ENCODE results near the gene CTU2. TPM values are rescaled to one million over a fixed set of nuclear protein-coding genes. Genes with fewer than 3 reads are reported as not detected.
A peak's percentile ranks its signal among the peaks of the same experiment; 100 is the strongest.

CTU2 gene
- total and polyA plus RNA-seq, 2 of the 4 experiments (the other 2 are of a cell fraction): 12.9 to 18.4 TPM

- H3K56ac ChIP-seq (ENCODE audit: extremely low read depth, insufficient read depth, low read length): no peak overlapping the region
- peak overlapping the region; percentile 78 for H2BK5ac ChIP-seq (ENCODE audit: low read depth, low read length, poor library complexity, severe bottlenecking)
- H3K14ac ChIP-seq (replicated peaks; ENCODE audit: low read depth, low read length): peak overlapping the region; percentile 38; the same call in 1 of the 2 replicates
- in situ Hi-C loops (cut with MboI; ENCODE audit: low sequenced_read_pairs): no loop called here
- peak overlapping the region; percentile 63 for H2AK5ac ChIP-seq (ENCODE audit: low read depth, low read length)
- H2BK120ac ChIP-seq (ENCODE audit: low read depth, low read length): peak overlapping the region; percentile 58; the same call in 1 of the 2 replicates
- no peak overlapping the region; the same call in 1 of the 2 replicates for H4K5ac ChIP-seq (ENCODE audit: low read depth, low read length)
- DNase-seq: no peak
- intact Hi-C loops (cut with micrococcal nuclease): no loop called here
- no peak overlapping the region for H3K4me2 ChIP-seq (ENCODE audit: low read depth, low read length)
- peaks cover 22 to 91% of the 10 kb centered on the region in 2 experiments; a peak in 3 of 4 replicates for H3K79me1 ChIP-seq (ENCODE audit: low read depth in 1 of 2, low read length in 2 of 2)
- peak overlapping the region; percentile 58 for H2AK9ac ChIP-seq (replicated peaks; ENCODE audit: low read depth, low read length, poor library complexity)
- no peak overlapping the region for H3K18ac ChIP-seq (ENCODE audit: low read depth, low read length)
- H2BK20ac ChIP-seq (ENCODE audit: low read depth, low read length): peak overlapping the region; percentile 57; the same call in 1 of the 2 replicates
- H4K20me1 ChIP-seq (ENCODE audit: insufficient read depth, low read length): peaks cover 96% of the 10 kb centered on the region
- H3K27me3 ChIP-seq (ENCODE audit: control insufficient read depth, insufficient read depth, low read length): no peaks in the 10 kb centered on the region
- H3K27ac ChIP-seq (ENCODE audit: insufficient read depth, low read length): peak overlapping the region; percentile 69; the same call in 1 of the 2 replicates
- H3K23ac ChIP-seq (ENCODE audit: low read depth, low read length): peak overlapping the region; percentile 48; the same call in 1 of the 2 replicates
- H3K36me3 ChIP-seq (ENCODE audit: control insufficient read depth, insufficient read depth, low read length): peaks cover 2% of the 10 kb centered on the region
- H3K4me1 ChIP-seq (ENCODE audit: control insufficient read depth, insufficient read depth, low read length): peaks cover 37% of the 10 kb centered on the region
- ChIA-PET CTCF (interaction anchor here (1.3 to 2.2 kb wide), 2 partner anchors 10 to 23 kb away, joined by 3 to 5 read pairs; no protein-coding TSS in a partner anchor), POLR2A (ENCODE audit: unreplicated experiment) (interaction anchor here (0.8 kb wide), 1 partner anchor 15 kb away, joined by 3 read pairs; no protein-coding TSS in a partner anchor)
- no peak overlapping the region for H3K4me3 ChIP-seq (ENCODE audit: insufficient read depth, low read depth, low read length)
- dilution Hi-C loops (cut with HindIII; ENCODE audit: low sequenced_read_pairs, unreplicated experiment): no loop called here
- H2BK15ac ChIP-seq (ENCODE audit: low read depth, low read length): peak overlapping the region; percentile 64; the same call in 2 of the 3 replicates
- BruUV-seq (replicated peaks): no TSS peak
- ATAC-seq (ENCODE audit: low read depth): 0 out of 2 replicates have a peak, but pooled peaks have one; percentile 6
- H2AFZ ChIP-seq (replicated peaks; ENCODE audit: low read length, poor library complexity): peak overlapping the region; percentile 21
- TF ChIP-seq CHD1 (IDR thresholded peaks at IDR 0.05; ENCODE audit: low read depth, low read length) (no peak), RFX5 (IDR thresholded peaks at IDR 0.05; ENCODE audit: low read depth, low read length) (no peak), MXI1 (IDR thresholded peaks at IDR 0.05; ENCODE audit: borderline replicate concordance, low read depth, low read length) (no peak), SMC3 (IDR thresholded peaks at IDR 0.05; ENCODE audit: low read depth, low read length) (no peak), FOS (IDR thresholded peaks at IDR 0.05; ENCODE audit: low read depth, low read length) (no peak), ELK1 (IDR thresholded peaks at IDR 0.05; ENCODE audit: borderline replicate concordance, low read depth, low read length) (no peak), MAFK (IDR thresholded peaks at IDR 0.05; ENCODE audit: low read depth, low read length) (no peak), CTCF (conservative IDR thresholded peaks at IDR 0.05; ENCODE audit: low read depth, low read length) (no peak), MAZ (IDR thresholded peaks at IDR 0.05; ENCODE audit: borderline replicate concordance, low read depth, low read length) (no peak), RAD21 (IDR thresholded peaks at IDR 0.05; ENCODE audit: low read length) (no peak), BHLHE40 (IDR thresholded peaks at IDR 0.05; ENCODE audit: low read depth, low read length) (no peak)
- no peaks in the 10 kb centered on the region for H3K9me3 ChIP-seq (ENCODE audit: control insufficient read depth, insufficient read depth, low read length)
- peak overlapping the region; percentile 80 for H3K4ac ChIP-seq (ENCODE audit: low read depth, low read length)
- H4K8ac ChIP-seq (ENCODE audit: low read depth in 2 of 2, low read length in 2 of 2): peak overlapping the region; percentile 67 to 71; a peak in 3 of 4 replicates
- 80% methylated on average over 3 of the region's 13 CpGs; no CpG with 5 or more reads in 1 of the 2 experiments for WGBS, 2 experiments (ENCODE audit: extremely low coverage in 2 of 2, insufficient read length in 1 of 2)
- H4K91ac ChIP-seq (ENCODE audit: insufficient read depth, low read depth, low read length): peak overlapping the region; percentile 12
- H3K9ac ChIP-seq (ENCODE audit: low read depth, low read length): no peak overlapping the region
- peaks cover 22% of the 10 kb centered on the region for H3K9me1 ChIP-seq (ENCODE audit: insufficient read depth, low read length)
Observed at GRCh38 chr16:88758227-88758943, 52.1 kb downstream of the CTU2 start.

Data from IMR-90 (cell line).